ENCODE data around the gene COL9A1. TPM values are rescaled to one million over a fixed set of nuclear protein-coding genes. Genes with fewer than 3 reads are reported as not detected.
A peak's percentile ranks its signal among the peaks of the same experiment; 100 is the strongest.

Gene COL9A1
- total RNA-seq, 2 donors from 2014 or later, result not detected

- Histone ChIP-seq H3K27ac (no peak overlapping the region), H3K4me1 (ENCODE audit: control insufficient read depth in 1 of 2, low read depth in 2 of 2) (no peaks in the 10 kb centered on the region), H3K4me3 (no peak overlapping the region), H3K27me3 (replicated peaks; ENCODE audit: insufficient read depth) (no peaks in the 10 kb centered on the region), H3K36me3 (no peaks in the 10 kb centered on the region), H3K9me3 (no peaks in the 10 kb centered on the region)
- ATAC-seq (ENCODE audit: insufficient number of reproducible peaks, low FRiP score, low read depth) (no peak), DNase-seq (ENCODE audit: low spot score) (no peak)
- TF ChIP-seq CTCF (IDR thresholded peaks at IDR 0.05), result no peak
These were observed 12.3 kb upstream of the COL9A1 start for GRCh38 chr6:70315079-70315751.

- Histone ChIP-seq H3K9me3 (no peaks in the 10 kb centered on the region), H3K27me3 (replicated peaks; ENCODE audit: insufficient read depth) (no peaks in the 10 kb centered on the region), H3K4me1 (ENCODE audit: control insufficient read depth in 1 of 2, low read depth in 2 of 2) (no peaks in the 10 kb centered on the region), H3K4me3 (no peak overlapping the region), H3K36me3 (no peaks in the 10 kb centered on the region), H3K27ac (no peak overlapping the region)
- DNase-seq (ENCODE audit: low spot score) (no peak), ATAC-seq (ENCODE audit: insufficient number of reproducible peaks, low FRiP score, low read depth) (no peak)
- no peak for TF ChIP-seq CTCF (IDR thresholded peaks at IDR 0.05)
These were observed 11.4 kb upstream of the COL9A1 start for GRCh38 chr6:70314296-70314695.

- no peak overlapping the region for H3K27ac ChIP-seq
- no peaks in the 10 kb centered on the region for H3K4me1 ChIP-seq (ENCODE audit: control insufficient read depth in 1 of 2, low read depth in 2 of 2)
- ATAC-seq (ENCODE audit: insufficient number of reproducible peaks, low FRiP score, low read depth) (no peak), DNase-seq (ENCODE audit: low spot score) (no peak)
- no peak overlapping the region for H3K4me3 ChIP-seq
- no peak for TF ChIP-seq CTCF (IDR thresholded peaks at IDR 0.05)
- H3K27me3 ChIP-seq (replicated peaks; ENCODE audit: insufficient read depth), result no peaks in the 10 kb centered on the region
- no peaks in the 10 kb centered on the region for H3K36me3 ChIP-seq
- H3K9me3 ChIP-seq, result no peaks in the 10 kb centered on the region
These were observed 9.4 kb upstream of the COL9A1 start for GRCh38 chr6:70312165-70312745.

GRCh38 chr6:70310063-70310694 lies 7.3 kb upstream of the COL9A1 start:
- no peaks in the 10 kb centered on the region for H3K27me3 ChIP-seq (replicated peaks; ENCODE audit: insufficient read depth)
- H3K4me3 ChIP-seq, result no peak overlapping the region
- H3K4me1 ChIP-seq (ENCODE audit: control insufficient read depth in 1 of 2, low read depth in 2 of 2), result no peaks in the 10 kb centered on the region
- no peaks in the 10 kb centered on the region for H3K9me3 ChIP-seq
- ATAC-seq (ENCODE audit: insufficient number of reproducible peaks, low FRiP score, low read depth) (no peak), DNase-seq (ENCODE audit: low spot score) (no peak)
- no peak overlapping the region for H3K27ac ChIP-seq
- peak; percentile 30 for TF ChIP-seq CTCF (IDR thresholded peaks at IDR 0.05)
- no peaks in the 10 kb centered on the region for H3K36me3 ChIP-seq

- no peak overlapping the region for H3K27ac ChIP-seq
- H3K36me3 ChIP-seq, result no peaks in the 10 kb centered on the region
- no peaks in the 10 kb centered on the region for H3K9me3 ChIP-seq
- H3K4me1 ChIP-seq (ENCODE audit: control insufficient read depth in 1 of 2, low read depth in 2 of 2), result no peaks in the 10 kb centered on the region
- no peak for TF ChIP-seq CTCF (IDR thresholded peaks at IDR 0.05)
- DNase-seq (ENCODE audit: low spot score) (no peak), ATAC-seq (ENCODE audit: insufficient number of reproducible peaks, low FRiP score, low read depth) (no peak)
- no peaks in the 10 kb centered on the region for H3K27me3 ChIP-seq (replicated peaks; ENCODE audit: insufficient read depth)
- no peak overlapping the region for H3K4me3 ChIP-seq
These were observed 6.4 kb upstream of the COL9A1 start for GRCh38 chr6:70309243-70309642.
